ENCODE data around the gene FCGR1A. TPM values are rescaled to one million over a fixed set of nuclear protein-coding genes. Genes with fewer than 3 reads are reported as not detected.
"Not testable (repeated sequence)": the region's sequence is repeated elsewhere in the genome, so short reads cannot be mapped to it uniquely, and the experiment has no call there.

Gene FCGR1A
- total and polyA plus RNA-seq, 2 of the 8 experiments (the other 6 are each of a cell fraction or from before 2014, with no cell fraction given), result not detected

DNA sequence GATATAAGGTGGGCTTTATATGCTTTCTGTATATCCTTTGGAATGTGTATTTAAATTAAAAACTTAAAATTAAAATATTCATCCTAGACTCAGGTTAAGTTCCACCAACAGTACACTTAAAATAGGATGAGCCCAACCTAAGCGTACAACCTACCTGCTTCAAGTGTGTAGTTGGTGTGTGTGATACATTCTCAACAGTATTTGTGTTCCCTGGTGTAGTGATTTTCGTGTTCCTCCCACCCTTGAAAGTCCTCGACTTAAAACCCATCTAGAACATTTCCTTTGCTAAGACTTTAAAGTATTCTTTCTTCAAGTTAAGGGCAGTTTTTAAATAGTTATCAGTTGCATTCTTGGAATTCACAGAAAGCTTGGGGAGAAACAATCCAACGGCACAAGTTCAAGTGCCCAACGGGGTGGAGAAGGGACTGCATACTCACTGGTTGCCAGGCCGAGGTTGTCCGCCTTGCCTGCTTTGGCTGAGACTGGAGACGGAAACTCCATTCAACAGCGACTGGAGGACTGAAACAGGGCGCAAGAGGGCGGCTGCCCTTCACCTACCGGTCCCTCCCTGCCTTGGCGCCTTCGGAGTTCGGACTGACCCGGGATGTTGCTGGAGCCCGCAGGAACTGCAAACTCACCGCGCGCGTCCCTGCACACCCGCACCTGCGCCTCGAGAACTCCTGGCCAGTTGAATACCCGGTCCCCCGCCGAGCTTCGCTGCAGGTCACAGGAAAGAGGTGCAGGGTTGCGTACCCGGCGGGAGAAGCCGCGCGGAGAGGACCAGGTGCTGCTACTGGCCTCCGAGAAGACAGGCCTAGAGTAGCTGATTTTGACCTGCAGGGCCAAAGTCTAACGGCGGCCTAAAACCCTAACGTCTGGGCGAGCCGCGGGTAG, 35.8 kb upstream of the FCGR1A start:
- H2BK15ac ChIP-seq (ENCODE audit: low read length); H3K9me3 ChIP-seq (ENCODE audit: insufficient read depth in 2 of 2, low read depth in 1 of 2, low read length in 1 of 2); H3K56ac ChIP-seq (replicated peaks; ENCODE audit: insufficient read length, low read depth, low read length); H3K23ac ChIP-seq (ENCODE audit: insufficient read length); H3K9ac ChIP-seq (replicated peaks in 1 of 4; ENCODE audit: extremely low read depth in 1 of 4, low read depth in 3 of 4, low read length in 3 of 4); H3K14ac ChIP-seq (ENCODE audit: insufficient read length); H2BK5ac ChIP-seq (ENCODE audit: low read depth, low read length); H3K27me3 ChIP-seq (replicated peaks in 1 of 4; ENCODE audit: control insufficient read depth in 3 of 4, extremely low read depth in 1 of 4, insufficient read depth in 3 of 4, low read length in 3 of 4); H2AFZ ChIP-seq (ENCODE audit: low read length); H3K4me1 ChIP-seq (replicated peaks in 1 of 4; ENCODE audit: control insufficient read depth in 3 of 4, insufficient read depth in 4 of 4, low read length in 3 of 4); H3K27ac ChIP-seq (ENCODE audit: low read depth, low read length); H4K8ac ChIP-seq (ENCODE audit: extremely low read depth, insufficient read depth, low read length); H2BK12ac ChIP-seq (ENCODE audit: low read depth, low read length); H2BK20ac ChIP-seq (ENCODE audit: low read length); H3K23me2 ChIP-seq (ENCODE audit: low read depth, low read length); H4K91ac ChIP-seq (replicated peaks; ENCODE audit: insufficient read length, low read length); CTCF ChIA-PET (ENCODE audit: partially characterized antibody); H3K36me3 ChIP-seq (ENCODE audit: control insufficient read depth in 2 of 4, insufficient read depth in 4 of 4, low read length in 3 of 4); POLR2A ChIA-PET (ENCODE audit: partially characterized antibody); H3K79me2 ChIP-seq (ENCODE audit: control insufficient read depth in 1 of 2, insufficient read depth in 2 of 2, low read length in 2 of 2); H2AK5ac ChIP-seq (ENCODE audit: low read depth, low read length); H3K79me1 ChIP-seq (ENCODE audit: low read depth, low read length); H2BK120ac ChIP-seq (replicated peaks; ENCODE audit: low read depth, low read length); H4K20me1 ChIP-seq (replicated peaks in 1 of 2; ENCODE audit: control insufficient read depth in 1 of 2, insufficient read depth in 2 of 2, low read length in 2 of 2); H3K4ac ChIP-seq (replicated peaks; ENCODE audit: insufficient read length, low read depth, low read length); H4K5ac ChIP-seq (ENCODE audit: insufficient read length, low read depth, low read length): not testable (repeated sequence)
- 8% methylated on average over 28 of the region's 41 CpGs; no CpG with 5 or more reads in 1 of the 2 experiments for WGBS, 2 experiments (ENCODE audit: extremely low coverage in 1 of 2, insufficient coverage in 1 of 2, insufficient read length in 1 of 2, insufficient replicate concordance in 2 of 2, low coverage in 1 of 2, low lambda C conversion rate in 2 of 2, missing lambda C conversion rate in 1 of 2)
- TF ChIP-seq RFX5 (IDR thresholded peaks at IDR 0.05; ENCODE audit: borderline replicate concordance, low read depth, low read length) (peak; percentile 43; the same call in 1 of the 2 replicates), PHF8 (conservative IDR thresholded peaks at IDR 0.05; ENCODE audit: low read depth, low read length) (0 out of 2 replicates have a peak, but pooled peaks have one; percentile 29)
- Histone ChIP-seq H3K18ac (ENCODE audit: extremely low read depth, low read length) (peak overlapping the region; percentile 60), H3K4me3 (ENCODE audit: extremely low read depth in 1 of 4, insufficient read depth in 2 of 4, low read depth in 3 of 4, low read length in 4 of 4) (peak overlapping the region; percentile 26 to 52 (median 30)), H3K4me2 (ENCODE audit: insufficient read depth in 1 of 2, low read depth in 2 of 2, low read length in 2 of 2) (peak overlapping the region; percentile 71 to 76)
- peak in 1 of 2 experiments; percentile 79 for DNase-seq (ENCODE audit: low read depth in 1 of 2, low spot score in 2 of 2)
- peak; percentile 50 for FAIRE-seq
